H1 (cell line): ENCODE results near the gene UVRAG. TPM values are rescaled to one million over a fixed set of nuclear protein-coding genes. Genes with fewer than 3 reads are reported as not detected.

Experiments used
- CTCF ChIP-seq, 3 experiments: IDR thresholded peaks; 1 replicate in 2 of 3; 2 replicates in 1 of 3; pipeline versions ENCODE4 v1.5.1 to v1.6.1; 2011; ENCODE audit warnings: low read length in 3 of 3, mild to moderate bottlenecking in 3 of 3, inconsistent platforms in 2 of 3, low read depth in 1 of 3, moderate library complexity in 1 of 3; ENCODE audit not compliant: insufficient read depth in 1 of 3; ENCODE audit errors: control extremely low read depth in 1 of 3
- EGR1 ChIP-seq: IDR thresholded peaks from 2 replicates; pipeline ENCODE4 v1.6.1; 2011; ENCODE audit warnings: low read depth, low read length, borderline replicate concordance
- polyA plus RNA-seq, 7 experiments: library from polyadenylated mRNA; depleted of rRNA in 3 of 7; stranded (reverse) in 5 of 7; unstranded in 2 of 7; fragments of >200 nt in 5 of 7; fragments of 200-250 nt in 2 of 7; gene quantifications; 1 replicate in 5 of 7; 2 replicates in 1 of 7; 4 replicates in 1 of 7; pipeline versions ENCODE4 v1.2.1 to v1.2.3, GENCODE V29; 2011 to 2013; ENCODE audit warnings: missing spikeins in 2 of 7, mixed read lengths in 2 of 7
- total RNA-seq: library from RNA; stranded (reverse); fragmentation: NEBNext Ultra II Directional; extraction: Animal tissue kit (Norgen Biotek cat#: 25700); gene quantifications from 2 replicates; pipeline ENCODE4 v1.2.1, GENCODE V29; 2021

The UVRAG gene
- total and polyA plus RNA-seq, 2 of the 8 experiments (the other 6 are each of a cell fraction or from before 2014, with no cell fraction given), result 5.5 to 14.7 TPM

- TF ChIP-seq CTCF (IDR thresholded peaks at IDR 0.05; ENCODE audit: control extremely low read depth in 1 of 3, insufficient read depth in 1 of 3, low read depth in 1 of 3, low read length in 3 of 3) (no peak), EGR1 (no peak)
- TF ChIP-seq, all 59 proteins: peak for 0
These were observed 135.1 kb downstream of the UVRAG start (continued) for GRCh38 chr11:75950141-75950540.
